ENCODE measurements around the gene PRKCA.

PRKCA gene

DNA sequence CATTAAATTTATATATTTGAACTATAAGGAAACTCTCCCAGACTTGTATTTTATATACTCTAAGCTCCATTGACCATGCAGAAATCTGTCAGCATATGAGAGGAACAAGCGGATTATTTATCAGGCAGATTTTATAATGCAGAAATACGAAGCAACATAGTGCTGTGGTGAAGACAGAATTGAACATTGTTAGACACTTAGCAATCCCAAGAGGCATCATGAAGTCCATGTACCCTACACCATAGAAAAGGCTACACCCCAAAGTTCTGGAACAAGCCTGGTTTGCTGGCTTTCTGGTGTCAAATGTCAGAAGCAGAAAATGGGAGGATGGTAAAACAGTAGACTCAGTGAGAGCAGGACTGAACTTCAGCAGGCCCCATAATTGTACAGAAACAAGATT lies 241.1 kb downstream of the PRKCA start:
- Mint-ChIP-seq H3K27me3 (ENCODE audit: low read depth) (no peaks in the 10 kb centered on the region), H3K9me3 (peaks cover 5% of the 10 kb centered on the region), H3K36me3 (ENCODE audit: low read depth) (peaks cover 16% of the 10 kb centered on the region), H3K27ac (no peak overlapping the region), H3K4me3 (no peak overlapping the region), H3K4me1 (ENCODE audit: low read depth) (peaks cover 48% of the 10 kb centered on the region)

DNA sequence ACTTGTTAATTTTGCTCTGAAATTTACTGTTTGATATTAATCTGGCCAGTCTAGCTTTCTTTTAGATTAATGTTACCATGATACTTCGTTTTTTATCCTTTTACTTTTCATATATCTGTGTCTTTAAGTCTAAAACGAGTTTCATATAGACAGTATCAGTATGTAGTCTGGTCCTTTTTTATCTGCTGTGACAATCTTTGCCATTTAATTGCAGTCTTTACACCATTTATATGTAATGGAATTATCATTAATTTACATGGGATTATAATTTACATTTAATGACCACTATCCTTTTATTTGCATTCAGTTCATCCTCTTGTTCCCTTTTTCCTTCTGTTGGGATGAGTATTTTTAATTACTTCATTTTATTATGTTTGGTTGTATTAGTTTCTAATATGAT lies 243.5 kb downstream of the PRKCA start:
- peaks cover 5% of the 10 kb centered on the region for H3K9me3 Mint-ChIP-seq
- peaks cover 55% of the 10 kb centered on the region for H3K4me1 Mint-ChIP-seq (ENCODE audit: low read depth)
- H3K36me3 Mint-ChIP-seq (ENCODE audit: low read depth), result peaks cover 16% of the 10 kb centered on the region
- no peak overlapping the region for H3K27ac Mint-ChIP-seq
- H3K4me3 Mint-ChIP-seq, result no peak overlapping the region
- H3K27me3 Mint-ChIP-seq (ENCODE audit: low read depth), result no peaks in the 10 kb centered on the region

DNA sequence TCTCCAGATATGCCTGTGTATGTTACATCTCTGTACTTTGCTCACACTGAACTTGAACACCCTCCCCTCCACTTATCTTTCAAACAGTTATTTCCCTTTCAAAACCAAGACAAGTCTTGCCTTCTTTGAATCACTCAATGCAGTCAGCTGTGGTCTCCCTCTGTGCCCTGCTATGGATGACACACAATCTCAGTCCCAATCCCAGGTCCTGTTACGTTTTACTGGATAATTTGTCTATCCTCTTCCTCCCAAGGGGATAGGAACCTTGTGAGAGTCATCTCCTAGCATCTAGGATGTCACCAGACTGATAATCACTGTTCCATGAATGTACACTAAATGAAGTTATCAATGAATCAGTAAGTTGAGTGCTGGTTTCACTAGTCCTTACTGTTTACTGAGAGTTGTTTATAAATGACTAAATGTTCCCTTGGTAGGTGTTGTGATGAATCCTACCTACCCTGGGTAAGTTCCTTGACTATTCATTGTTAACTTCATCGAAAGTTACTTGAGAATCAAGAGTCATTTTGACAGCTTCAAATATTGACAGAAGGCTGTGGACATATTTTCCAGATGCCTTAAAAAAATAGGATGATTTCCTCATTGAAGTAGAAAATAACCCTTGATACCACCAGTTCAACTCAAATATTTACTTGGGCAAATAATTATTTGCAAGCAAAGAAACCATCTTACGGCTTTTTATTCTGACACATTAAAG lies 244.9 kb downstream of the PRKCA start:
- peak overlapping the region; percentile 76 for H3K27ac Mint-ChIP-seq
- no peaks in the 10 kb centered on the region for H3K27me3 Mint-ChIP-seq (ENCODE audit: low read depth)
- H3K4me1 Mint-ChIP-seq (ENCODE audit: low read depth), result peaks cover 46% of the 10 kb centered on the region
- peaks cover 13% of the 10 kb centered on the region for H3K36me3 Mint-ChIP-seq (ENCODE audit: low read depth)
- peaks cover 5% of the 10 kb centered on the region for H3K9me3 Mint-ChIP-seq
- H3K4me3 Mint-ChIP-seq, result peak overlapping the region; percentile 33

DNA sequence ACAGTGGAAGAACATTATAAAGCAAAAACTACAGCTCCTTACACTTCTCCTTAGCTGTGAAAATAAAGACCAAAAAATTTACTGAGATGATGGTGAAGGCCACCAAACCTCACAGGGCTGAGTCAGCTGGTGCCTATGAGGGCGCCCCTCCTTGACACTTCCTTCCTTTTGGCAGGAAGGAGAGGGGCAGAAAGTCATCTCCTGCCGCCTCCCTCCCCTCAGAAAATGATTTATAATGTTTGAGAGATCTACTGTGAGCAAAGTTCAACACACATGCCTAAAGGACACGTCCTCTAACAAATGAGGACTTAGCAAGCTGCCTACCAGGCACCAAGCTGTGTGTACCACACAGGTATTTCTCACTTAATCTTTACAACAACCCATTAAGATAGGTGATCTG lies 245.7 kb downstream of the PRKCA start:
- peaks cover 13% of the 10 kb centered on the region for H3K36me3 Mint-ChIP-seq (ENCODE audit: low read depth)
- peak overlapping the region; percentile 33 for H3K4me3 Mint-ChIP-seq
- peaks cover 39% of the 10 kb centered on the region for H3K4me1 Mint-ChIP-seq (ENCODE audit: low read depth)
- peaks cover 5% of the 10 kb centered on the region for H3K9me3 Mint-ChIP-seq
- peak overlapping the region; percentile 76 for H3K27ac Mint-ChIP-seq
- H3K27me3 Mint-ChIP-seq (ENCODE audit: low read depth), result no peaks in the 10 kb centered on the region

DNA sequence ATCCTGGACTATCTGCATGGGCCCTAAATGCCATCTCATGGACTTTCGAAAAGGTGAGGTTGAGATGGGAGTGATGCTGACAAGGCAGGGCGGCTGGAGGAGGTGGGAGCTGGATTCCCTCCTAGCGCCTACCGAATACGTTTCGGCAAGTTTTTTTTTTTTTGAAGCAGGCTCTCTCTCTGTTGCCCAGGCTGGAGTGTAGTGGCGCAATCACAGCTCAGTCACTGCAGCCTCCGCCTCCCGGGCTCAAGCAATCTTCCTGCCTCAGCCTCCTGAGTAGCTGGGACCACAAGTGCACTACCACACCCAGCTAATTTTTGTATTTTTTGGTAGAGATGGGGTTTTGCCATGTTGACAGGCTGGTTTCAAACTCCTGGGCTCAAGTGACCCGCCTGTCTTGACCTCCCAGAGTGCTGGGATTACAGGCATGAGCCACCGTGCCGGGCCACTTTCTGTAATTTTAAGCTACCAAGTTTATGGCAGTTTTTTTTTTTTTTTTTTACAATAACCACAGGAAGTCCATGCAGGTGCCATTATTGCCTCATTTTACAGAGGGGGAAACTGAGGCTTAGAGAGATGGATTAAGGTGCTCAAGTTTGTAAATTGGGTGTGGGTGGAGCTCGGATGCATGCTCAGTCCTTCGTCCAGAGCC lies 246.4 kb downstream of the PRKCA start:
- H3K4me3 Mint-ChIP-seq, result peak overlapping the region; percentile 33
- peak overlapping the region; percentile 76 for H3K27ac Mint-ChIP-seq
- H3K9me3 Mint-ChIP-seq, result peaks cover 5% of the 10 kb centered on the region
- no peaks in the 10 kb centered on the region for H3K27me3 Mint-ChIP-seq (ENCODE audit: low read depth)
- H3K36me3 Mint-ChIP-seq (ENCODE audit: low read depth), result peaks cover 19% of the 10 kb centered on the region
- H3K4me1 Mint-ChIP-seq (ENCODE audit: low read depth), result peaks cover 36% of the 10 kb centered on the region

DNA sequence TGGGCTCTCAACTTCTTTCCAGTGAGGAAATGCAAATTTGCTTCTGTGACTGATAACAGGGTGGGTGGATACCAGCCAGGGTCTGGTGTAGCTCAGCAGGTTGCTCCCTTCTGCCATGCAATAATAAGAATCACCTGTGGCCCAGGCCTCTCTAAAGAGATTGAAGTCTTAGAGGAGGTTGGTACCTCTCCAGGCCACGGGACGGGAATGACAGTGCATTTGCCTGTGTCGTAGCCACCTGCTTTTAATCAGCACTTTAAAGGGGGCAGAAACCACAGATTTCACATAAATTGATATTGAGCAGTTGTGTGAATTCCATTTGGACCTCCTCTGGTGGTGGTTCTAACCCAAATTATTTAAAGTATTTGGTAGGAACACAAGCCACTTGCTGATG lies 246.9 kb downstream of the PRKCA start:
- H3K4me1 Mint-ChIP-seq (ENCODE audit: low read depth), result peaks cover 36% of the 10 kb centered on the region
- H3K27ac Mint-ChIP-seq, result no peak overlapping the region
- H3K27me3 Mint-ChIP-seq (ENCODE audit: low read depth), result no peaks in the 10 kb centered on the region
- peaks cover 5% of the 10 kb centered on the region for H3K9me3 Mint-ChIP-seq
- H3K36me3 Mint-ChIP-seq (ENCODE audit: low read depth), result peaks cover 20% of the 10 kb centered on the region
- H3K4me3 Mint-ChIP-seq, result no peak overlapping the region

DNA sequence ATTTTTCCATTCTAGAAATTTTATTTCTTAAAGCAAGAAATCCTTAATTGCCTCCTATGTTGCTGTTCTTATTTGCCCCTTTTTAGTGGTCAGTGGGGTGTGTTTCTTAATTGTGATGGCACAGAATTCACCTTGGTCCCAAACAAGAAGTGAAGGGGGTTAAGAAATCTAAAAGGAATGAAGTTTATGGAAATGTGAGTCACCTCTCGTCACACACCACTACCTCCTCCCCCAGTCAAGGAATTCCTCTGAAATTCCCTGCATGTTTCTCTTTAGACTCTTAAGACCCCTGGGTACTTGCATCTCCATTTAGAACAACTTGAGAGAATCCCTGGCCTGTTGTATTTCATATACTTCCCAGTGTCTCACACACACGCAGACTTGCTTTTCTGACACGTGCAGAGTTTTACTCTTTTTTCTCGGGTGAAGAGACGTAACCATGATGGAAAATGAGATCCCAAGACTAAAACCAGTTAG lies 247.4 kb downstream of the PRKCA start:
- peaks cover 22% of the 10 kb centered on the region for H3K36me3 Mint-ChIP-seq (ENCODE audit: low read depth)
- peak overlapping the region; percentile 23 for H3K27ac Mint-ChIP-seq
- H3K27me3 Mint-ChIP-seq (ENCODE audit: low read depth), result no peaks in the 10 kb centered on the region
- H3K4me3 Mint-ChIP-seq, result no peak overlapping the region
- peaks cover 36% of the 10 kb centered on the region for H3K4me1 Mint-ChIP-seq (ENCODE audit: low read depth)
- H3K9me3 Mint-ChIP-seq, result peaks cover 5% of the 10 kb centered on the region

DNA sequence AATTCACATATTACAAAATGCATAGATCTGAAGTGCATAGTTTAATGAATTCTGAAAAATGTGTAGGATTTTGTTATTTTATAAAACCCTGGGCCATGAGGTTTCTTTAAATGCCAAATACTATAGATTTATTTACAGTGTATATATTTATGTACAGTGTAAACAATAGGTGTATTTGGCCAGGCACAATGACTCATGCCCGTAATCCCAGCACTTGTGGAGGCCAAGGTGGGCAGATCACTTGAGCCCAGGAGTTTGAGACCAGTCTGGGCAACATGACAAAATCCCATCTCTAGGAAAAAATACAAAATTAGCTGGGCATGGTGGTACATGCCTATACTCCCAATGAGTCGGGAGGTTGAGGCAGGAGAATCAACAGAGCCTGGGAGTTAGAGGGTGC lies 249.4 kb downstream of the PRKCA start:
- Mint-ChIP-seq H3K27me3 (ENCODE audit: low read depth) (no peaks in the 10 kb centered on the region), H3K9me3 (peaks cover 4% of the 10 kb centered on the region), H3K27ac (no peak overlapping the region), H3K36me3 (ENCODE audit: low read depth) (peaks cover 21% of the 10 kb centered on the region), H3K4me3 (no peak overlapping the region), H3K4me1 (ENCODE audit: low read depth) (peaks cover 33% of the 10 kb centered on the region)

DNA sequence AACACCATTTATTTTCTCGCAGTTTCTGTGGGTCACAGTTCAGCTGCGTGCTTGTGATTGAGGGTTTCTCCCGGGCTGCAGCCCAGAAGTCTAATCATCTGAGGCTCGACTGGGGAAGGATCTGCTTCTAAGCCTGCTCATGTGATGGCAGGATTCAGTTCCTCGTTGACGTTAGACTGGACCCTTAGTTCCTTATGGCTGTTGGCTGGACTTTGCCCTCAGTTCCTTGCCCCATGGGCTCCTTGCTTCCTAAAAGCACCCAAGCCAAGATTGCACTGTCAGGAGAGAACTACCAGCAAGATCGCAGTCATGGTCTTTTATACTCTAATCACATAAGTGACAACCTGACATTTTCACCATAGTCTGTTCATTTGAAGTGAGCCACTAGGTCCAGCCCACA lies 250.0 kb downstream of the PRKCA start:
- H3K4me3 Mint-ChIP-seq, result no peak overlapping the region
- no peaks in the 10 kb centered on the region for H3K9me3 Mint-ChIP-seq
- H3K27ac Mint-ChIP-seq, result no peak overlapping the region
- peaks cover 17% of the 10 kb centered on the region for H3K36me3 Mint-ChIP-seq (ENCODE audit: low read depth)
- no peaks in the 10 kb centered on the region for H3K27me3 Mint-ChIP-seq (ENCODE audit: low read depth)
- peaks cover 30% of the 10 kb centered on the region for H3K4me1 Mint-ChIP-seq (ENCODE audit: low read depth)

DNA sequence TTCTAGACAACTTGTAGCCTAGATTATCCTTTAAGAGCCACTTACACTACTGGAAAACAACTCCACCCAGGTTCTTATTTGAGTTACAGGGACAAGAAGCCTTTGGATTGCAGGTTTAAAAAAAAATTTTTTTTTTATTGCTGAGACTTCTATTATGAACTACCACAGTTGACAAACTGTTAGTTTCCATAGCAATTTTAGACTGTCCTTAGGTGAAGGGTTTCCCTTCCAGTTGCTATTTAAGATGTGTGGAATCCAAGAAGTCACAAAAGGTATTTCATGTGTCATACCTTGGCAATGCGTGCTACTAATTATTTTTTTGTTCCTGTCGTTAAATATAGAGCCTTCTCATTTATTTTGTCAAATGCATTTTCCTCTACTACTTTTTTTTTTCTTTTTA lies 253.2 kb downstream of the PRKCA start:
- H3K27ac Mint-ChIP-seq, result no peak overlapping the region
- H3K27me3 Mint-ChIP-seq (ENCODE audit: low read depth), result no peaks in the 10 kb centered on the region
- peaks cover 17% of the 10 kb centered on the region for H3K4me1 Mint-ChIP-seq (ENCODE audit: low read depth)
- no peak overlapping the region for H3K4me3 Mint-ChIP-seq
- H3K36me3 Mint-ChIP-seq (ENCODE audit: low read depth), result peaks cover 19% of the 10 kb centered on the region
- H3K9me3 Mint-ChIP-seq, result no peaks in the 10 kb centered on the region

DNA sequence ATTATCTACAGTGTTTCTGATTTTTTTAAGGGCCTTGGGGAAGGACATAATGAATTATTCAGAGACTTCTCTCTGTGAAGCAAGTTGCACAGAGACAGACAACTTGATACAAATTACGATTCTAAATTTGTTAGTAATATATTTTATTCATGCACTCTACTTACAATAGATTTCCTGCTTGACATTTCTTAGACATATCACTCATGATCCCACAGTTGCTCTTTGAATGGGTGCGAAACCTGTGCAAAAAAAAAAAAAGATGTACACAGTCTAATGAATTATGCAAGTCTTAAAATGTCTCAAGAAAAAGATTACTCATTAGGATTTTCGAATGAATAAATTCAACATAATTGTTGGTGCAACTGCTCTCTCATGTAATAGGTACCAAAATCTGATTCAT lies 254.8 kb downstream of the PRKCA start:
- Mint-ChIP-seq H3K27ac (no peak overlapping the region), H3K27me3 (ENCODE audit: low read depth) (no peaks in the 10 kb centered on the region), H3K9me3 (no peaks in the 10 kb centered on the region), H3K36me3 (ENCODE audit: low read depth) (peaks cover 24% of the 10 kb centered on the region), H3K4me1 (ENCODE audit: low read depth) (peaks cover 15% of the 10 kb centered on the region), H3K4me3 (no peak overlapping the region)

DNA sequence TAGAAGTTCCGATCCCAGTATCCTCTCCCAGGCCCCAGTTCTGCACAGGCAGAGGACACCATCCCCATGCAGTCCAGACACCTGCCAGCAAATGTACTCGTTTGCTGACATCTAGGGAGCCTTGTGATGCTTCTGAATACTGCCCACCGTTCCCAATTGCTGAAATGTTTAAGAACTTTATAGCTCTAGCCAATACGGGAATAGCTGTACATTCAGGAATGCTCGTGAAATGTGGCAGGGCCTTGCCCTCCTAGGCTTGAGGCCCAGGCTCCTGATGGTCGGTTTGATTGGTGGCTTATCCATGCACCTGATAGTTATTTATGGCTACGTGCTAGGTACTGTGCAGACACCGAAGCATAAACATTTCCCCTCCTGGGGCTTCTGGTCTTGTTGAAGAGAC lies 255.5 kb downstream of the PRKCA start:
- no peaks in the 10 kb centered on the region for H3K9me3 Mint-ChIP-seq
- H3K36me3 Mint-ChIP-seq (ENCODE audit: low read depth), result peaks cover 22% of the 10 kb centered on the region
- no peaks in the 10 kb centered on the region for H3K27me3 Mint-ChIP-seq (ENCODE audit: low read depth)
- H3K4me1 Mint-ChIP-seq (ENCODE audit: low read depth), result peaks cover 12% of the 10 kb centered on the region
- H3K27ac Mint-ChIP-seq, result no peak overlapping the region
- H3K4me3 Mint-ChIP-seq, result no peak overlapping the region

DNA sequence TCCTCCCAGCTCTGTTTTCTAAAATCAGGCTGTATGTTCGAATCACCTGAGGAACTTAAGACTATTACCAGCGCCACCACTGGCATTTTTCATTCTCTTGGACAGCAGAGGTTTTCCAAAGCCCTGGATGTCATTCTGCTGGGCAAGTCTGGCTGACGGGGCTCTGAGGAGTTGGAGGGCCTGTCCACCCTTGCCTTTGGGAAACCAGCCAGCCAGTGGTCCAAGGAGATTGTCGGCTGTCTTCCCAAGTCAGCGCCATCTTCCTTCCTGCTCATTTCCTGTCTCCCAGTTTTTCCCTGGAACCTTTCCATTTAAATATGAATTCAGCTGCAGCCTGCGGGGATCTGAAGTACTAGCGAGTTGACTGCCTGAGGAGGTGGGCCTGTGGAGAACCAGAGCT lies 258.3 kb downstream of the PRKCA start:
- Mint-ChIP-seq H3K27me3 (ENCODE audit: low read depth) (no peaks in the 10 kb centered on the region), H3K4me3 (no peak overlapping the region), H3K4me1 (ENCODE audit: low read depth) (peaks cover 19% of the 10 kb centered on the region), H3K27ac (no peak overlapping the region), H3K36me3 (ENCODE audit: low read depth) (peaks cover 11% of the 10 kb centered on the region), H3K9me3 (no peaks in the 10 kb centered on the region)

DNA sequence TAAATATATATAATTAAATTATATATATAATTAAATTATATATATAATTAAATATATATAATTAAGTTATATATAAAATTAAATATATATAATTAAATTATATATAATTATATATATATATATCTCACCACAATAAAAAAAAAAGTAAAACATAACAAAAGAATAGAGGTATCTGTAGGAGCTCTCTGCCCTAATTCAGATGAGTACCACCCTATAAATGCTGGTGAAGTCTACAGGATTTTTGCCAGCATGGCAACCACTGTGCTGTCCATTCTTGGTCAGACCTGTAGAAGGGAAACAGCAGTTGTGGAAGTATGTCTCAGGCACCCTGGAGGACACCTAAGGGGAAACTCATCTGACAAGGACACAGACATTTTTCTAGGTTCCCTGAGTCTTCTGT lies 259.7 kb downstream of the PRKCA start:
- Mint-ChIP-seq H3K4me1 (ENCODE audit: low read depth) (peaks cover 21% of the 10 kb centered on the region), H3K27me3 (ENCODE audit: low read depth) (no peaks in the 10 kb centered on the region), H3K9me3 (no peaks in the 10 kb centered on the region), H3K27ac (no peak overlapping the region), H3K36me3 (ENCODE audit: low read depth) (peaks cover 11% of the 10 kb centered on the region), H3K4me3 (no peak overlapping the region)

DNA sequence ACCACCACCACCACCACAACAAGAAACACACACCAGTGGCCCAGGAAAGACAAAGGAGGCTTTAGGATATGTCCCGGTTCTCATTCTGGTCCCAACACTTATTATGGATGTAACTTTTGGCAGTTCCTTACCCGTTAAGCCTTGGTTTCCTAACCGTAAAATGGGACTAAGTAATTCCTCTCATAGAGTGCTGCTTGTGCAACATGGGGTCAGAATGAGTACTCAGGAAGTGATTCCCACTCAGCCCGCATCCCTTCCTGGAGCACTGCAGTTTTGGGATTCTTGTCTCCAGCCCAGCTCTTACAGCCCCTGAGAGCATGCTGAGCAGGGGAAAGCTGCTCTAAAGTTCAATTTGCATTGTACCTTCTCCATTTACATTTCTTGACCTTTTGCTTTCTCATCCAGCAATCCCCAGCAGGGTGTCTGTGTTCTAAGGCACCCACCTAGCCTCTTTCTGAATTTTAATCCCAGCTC lies 262.6 kb downstream of the PRKCA start:
- Mint-ChIP-seq H3K36me3 (ENCODE audit: low read depth) (peaks cover 18% of the 10 kb centered on the region), H3K27ac (peak overlapping the region; percentile 23), H3K4me1 (ENCODE audit: low read depth) (peaks cover 29% of the 10 kb centered on the region), H3K4me3 (no peak overlapping the region), H3K9me3 (peaks cover 3% of the 10 kb centered on the region), H3K27me3 (ENCODE audit: low read depth) (no peaks in the 10 kb centered on the region)
